GM10847 (cell line): ENCODE data around the gene FBXO31.

ENCODE experiments used
- POLR2A ChIP-seq: IDR thresholded peaks from 2 replicates; pipeline ENCODE4 v1.6.1; 2011; ENCODE audit not compliant: insufficient read length; ENCODE audit errors: extremely low read depth

Gene FBXO31

DNA sequence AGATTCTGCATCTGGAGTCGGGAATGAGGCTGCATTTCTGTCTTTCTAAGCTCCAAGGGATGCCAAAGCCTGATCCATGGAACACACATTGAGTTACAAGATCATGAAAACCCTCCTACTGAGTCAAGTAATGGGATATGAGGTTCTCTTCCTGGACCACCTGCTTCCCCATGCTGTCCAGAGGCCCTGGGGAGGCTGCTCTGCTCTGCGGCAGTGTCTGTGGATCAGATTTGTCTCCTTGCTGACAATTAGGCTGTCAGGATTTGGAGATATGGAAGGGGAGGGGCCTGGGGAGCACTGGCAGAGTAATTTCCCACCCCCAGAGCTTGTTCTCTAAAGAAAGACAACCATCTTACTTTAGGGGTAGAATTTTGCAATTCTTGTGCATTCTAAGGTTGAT lies 99.4 kb downstream of the FBXO31 start:
- TF ChIP-seq POLR2A: no peak

DNA sequence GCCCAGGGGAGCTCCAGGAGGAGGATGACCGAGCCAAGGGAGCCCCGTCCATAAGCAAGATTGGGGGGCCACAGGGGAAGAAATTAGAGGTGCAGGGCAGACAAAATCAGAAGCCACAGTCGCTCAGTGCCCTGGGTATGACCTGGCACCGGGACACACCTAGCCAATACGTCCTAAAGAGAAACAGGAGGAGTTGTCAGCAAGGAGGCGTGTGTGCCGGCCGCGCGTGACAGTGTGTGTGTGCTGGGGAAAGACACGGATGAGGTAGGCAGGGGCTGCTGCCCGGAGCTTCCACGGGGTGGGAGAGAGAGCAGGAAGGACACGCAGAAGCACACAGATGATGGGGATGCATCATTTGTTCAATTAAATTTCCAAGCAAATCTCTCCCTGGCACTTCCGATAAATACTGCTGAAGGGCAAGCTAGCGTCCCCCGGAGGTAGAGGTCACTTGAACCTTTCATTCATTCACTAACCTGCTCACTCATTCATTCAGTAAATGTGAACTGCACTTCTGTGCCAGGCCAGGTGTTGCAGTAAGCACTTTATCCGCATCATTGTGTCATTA lies 104.4 kb downstream of the FBXO31 start:
- no peak for TF ChIP-seq POLR2A

DNA sequence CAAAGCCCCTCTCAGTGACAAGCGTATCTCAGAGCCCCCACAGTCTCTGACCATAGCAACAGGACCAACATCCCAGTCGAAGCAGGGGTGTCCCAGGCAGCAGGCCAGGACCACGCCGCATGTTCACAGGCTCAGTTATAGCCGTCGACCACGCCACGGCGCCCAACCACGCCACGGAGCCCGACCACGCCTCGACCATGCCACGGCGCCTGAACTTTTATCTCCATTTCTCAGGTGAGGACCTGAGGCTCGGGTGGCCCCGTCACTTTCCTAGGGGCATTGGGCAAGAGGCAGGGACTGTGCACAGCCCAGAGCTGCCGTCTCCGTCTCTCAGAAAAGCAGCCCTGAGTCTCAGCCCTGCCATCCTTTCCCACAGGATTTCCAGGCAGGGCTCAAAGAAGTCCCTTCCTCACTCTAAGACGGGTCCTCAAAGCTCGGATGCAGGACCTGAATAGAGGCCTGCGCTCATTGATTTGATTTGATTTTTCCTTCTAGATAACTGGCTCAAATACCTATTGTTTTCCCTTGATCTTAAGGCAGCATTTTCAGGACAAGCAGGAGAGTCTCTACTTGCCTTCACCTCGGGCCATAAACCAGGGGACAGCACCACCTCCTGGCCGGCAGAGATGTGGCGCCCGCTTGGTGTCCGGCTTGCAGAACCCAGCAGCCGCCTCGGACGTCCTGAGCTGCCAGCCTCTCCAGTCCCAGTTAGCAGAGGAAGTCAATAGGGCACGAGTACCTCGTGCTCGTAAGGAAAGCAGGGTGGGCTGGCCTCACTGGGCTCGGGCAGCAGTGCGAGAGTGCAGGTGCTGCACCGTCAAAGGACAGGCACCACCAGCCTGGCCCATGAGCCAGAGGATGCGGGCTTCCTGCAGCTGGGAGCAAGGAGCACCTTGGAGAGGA lies 105.1 kb downstream of the FBXO31 start:
- no peak for TF ChIP-seq POLR2A
